Neural progenitor cell (in vitro differentiated cells): ENCODE results near the gene FARP1. TPM values are rescaled to one million over a fixed set of nuclear protein-coding genes. Genes with fewer than 3 reads are reported as not detected.

Experiments used
- DNase-seq: peaks from one replicate; pipeline ENCODE4 v3.0.0-alpha.2; 2016; ENCODE audit warnings: low spot score
- H2AFZ ChIP-seq: fragments of 200-600 bp; sonication (generic); replicated peaks from 2 replicates; pipeline ENCODE4 v1.6.1; 2016; ENCODE audit warnings: antibody characterized with exemption
- H3F3A ChIP-seq: fragments of 200-600 bp; sonication (generic); 2 replicates; pipeline ENCODE4 v1.6.1; 2016; ENCODE audit warnings: antibody characterized with exemption, low read depth
- H3K27ac ChIP-seq: fragments of 200-600 bp; sonication (generic); 2 replicates; pipeline ENCODE4 v1.5.1; 2016; ENCODE audit warnings: mild to moderate bottlenecking
- H3K27me3 ChIP-seq: fragments of 200-600 bp; sonication (generic); 2 replicates; pipeline ENCODE4 v1.6.1; 2016; ENCODE audit warnings: mild to moderate bottlenecking, moderate library complexity
- H3K36me3 ChIP-seq: fragments of 200-600 bp; sonication (generic); 2 replicates; pipeline ENCODE4 v1.5.1; 2016
- H3K4me1 ChIP-seq: fragments of 200-600 bp; sonication (generic); 2 replicates; pipeline ENCODE4 v1.6.1; 2016; ENCODE audit warnings: mixed run types
- H3K4me2 ChIP-seq: fragments of 200-600 bp; sonication (generic); 2 replicates; pipeline ENCODE4 v1.6.1; 2016
- H3K4me3 ChIP-seq: fragments of 200-600 bp; sonication (generic); 2 replicates; pipeline ENCODE4 v1.5.1; 2016
- H3K79me2 ChIP-seq: fragments of 200-600 bp; sonication (generic); 2 replicates; pipeline ENCODE4 v1.6.1; 2016; ENCODE audit warnings: low read depth
- H3K9ac ChIP-seq: fragments of 200-600 bp; sonication (generic); 2 replicates; pipeline ENCODE4 v1.6.1; 2016
- H3K9me3 ChIP-seq: fragments of 200-600 bp; sonication (generic); 2 replicates; pipeline ENCODE4 v1.5.1; 2016; ENCODE audit warnings: low read depth
- H4K20me1 ChIP-seq: fragments of 200-600 bp; sonication (generic); 2 replicates; pipeline ENCODE4 v1.6.1; 2016; ENCODE audit warnings: low read depth
- H3K27ac Mint-ChIP-seq: 3 replicates; pipeline ENCODE4 v1.8.0; 2021; ENCODE audit warnings: mixed read lengths
- H3K27me3 Mint-ChIP-seq: 2 replicates; pipeline ENCODE4 v1.8.0; 2022; ENCODE audit warnings: low read depth, mild to moderate bottlenecking, inconsistent platforms, moderate library complexity, mixed read lengths; ENCODE audit not compliant: insufficient read depth
- H3K36me3 Mint-ChIP-seq: 3 replicates; pipeline ENCODE4 v1.8.0; 2021; ENCODE audit warnings: mixed read lengths
- H3K4me1 Mint-ChIP-seq: 3 replicates; pipeline ENCODE4 v1.8.0; 2021; ENCODE audit warnings: mixed read lengths
- H3K4me3 Mint-ChIP-seq: 3 replicates; pipeline ENCODE4 v1.8.0; 2021; ENCODE audit warnings: mild to moderate bottlenecking, moderate library complexity, mixed read lengths
- H3K9me3 Mint-ChIP-seq: 3 replicates; pipeline ENCODE4 v1.8.0; 2020; ENCODE audit warnings: mixed read lengths
- EZH2 ChIP-seq: fragments of 200-600 bp; sonication (generic); IDR thresholded peaks from 2 replicates; pipeline ENCODE4 v1.6.1; 2017; ENCODE audit warnings: antibody characterized with exemption, mild to moderate bottlenecking, moderate library complexity
- EZH2phosphoT487 ChIP-seq: fragments of 200-600 bp; sonication (generic); IDR thresholded peaks from 2 replicates; pipeline ENCODE4 v1.6.1; 2017; ENCODE audit warnings: antibody characterized with exemption
- total RNA-seq: library from RNA; depleted of rRNA; stranded (reverse); fragments of >200 nt; gene quantifications from 2 replicates; pipeline ENCODE4 v1.2.3, GENCODE V29; 2015; ENCODE audit warnings: low replicate concordance
- TF ChIP-seq, protein P1 (sequence below): fragments of 200-600 bp; sonication (generic); IDR thresholded peaks from 2 replicates; pipeline ENCODE4 v1.5.1; 2017; ENCODE audit warnings: antibody characterized with exemption, mild to moderate bottlenecking

The FARP1 gene
- total RNA-seq, 1 donor from 2014 or later = 78.0 TPM

DNA sequence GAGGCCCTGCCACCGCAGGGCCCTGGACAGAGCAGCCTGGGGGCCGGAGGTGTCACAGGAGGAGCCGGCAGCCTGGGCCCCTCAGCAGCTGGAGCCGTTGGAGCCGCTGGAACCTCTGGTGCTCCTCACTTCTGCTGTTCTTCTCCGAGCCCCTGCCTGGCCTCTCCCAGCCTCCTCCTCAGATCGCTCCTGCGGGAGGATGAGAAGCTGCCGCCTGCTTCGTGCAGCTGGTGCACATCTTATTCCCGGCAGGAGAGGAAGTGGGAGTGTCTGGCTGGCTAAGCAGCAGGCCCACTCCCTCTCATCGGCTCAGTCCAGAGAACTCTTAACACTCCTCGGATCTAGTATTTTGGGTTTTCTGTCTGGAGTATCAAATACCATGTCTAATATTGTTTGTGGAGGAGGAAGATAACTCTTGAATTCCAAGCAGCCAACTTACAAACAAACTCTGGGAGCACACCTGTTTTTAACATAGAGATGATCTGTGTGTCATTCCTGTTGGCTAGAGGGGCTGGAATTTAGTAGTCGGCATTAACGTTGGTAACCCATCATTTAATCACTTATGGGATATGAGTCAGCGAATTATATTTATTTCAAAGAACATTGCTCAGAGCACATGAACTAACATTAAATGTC is 71.2 kb downstream of the FARP1 start:
- no peak overlapping the region for H2AFZ ChIP-seq
- H3F3A ChIP-seq = no peaks in the 10 kb centered on the region
- Mint-ChIP-seq H3K27me3 (peaks cover 2% of the 10 kb centered on the region), H3K27ac (peak overlapping the region; percentile 22), H3K4me3 (no peak overlapping the region), H3K36me3 (peaks cover 19% of the 10 kb centered on the region), H3K9me3 (peaks cover 18% of the 10 kb centered on the region), H3K4me1 (peaks cover 24% of the 10 kb centered on the region)
- peaks cover 7% of the 10 kb centered on the region for H4K20me1 ChIP-seq
- H3K27ac ChIP-seq = peak overlapping the region; percentile 20
- H3K79me2 ChIP-seq = peaks cover 25% of the 10 kb centered on the region
- TF ChIP-seq, protein P1, sequence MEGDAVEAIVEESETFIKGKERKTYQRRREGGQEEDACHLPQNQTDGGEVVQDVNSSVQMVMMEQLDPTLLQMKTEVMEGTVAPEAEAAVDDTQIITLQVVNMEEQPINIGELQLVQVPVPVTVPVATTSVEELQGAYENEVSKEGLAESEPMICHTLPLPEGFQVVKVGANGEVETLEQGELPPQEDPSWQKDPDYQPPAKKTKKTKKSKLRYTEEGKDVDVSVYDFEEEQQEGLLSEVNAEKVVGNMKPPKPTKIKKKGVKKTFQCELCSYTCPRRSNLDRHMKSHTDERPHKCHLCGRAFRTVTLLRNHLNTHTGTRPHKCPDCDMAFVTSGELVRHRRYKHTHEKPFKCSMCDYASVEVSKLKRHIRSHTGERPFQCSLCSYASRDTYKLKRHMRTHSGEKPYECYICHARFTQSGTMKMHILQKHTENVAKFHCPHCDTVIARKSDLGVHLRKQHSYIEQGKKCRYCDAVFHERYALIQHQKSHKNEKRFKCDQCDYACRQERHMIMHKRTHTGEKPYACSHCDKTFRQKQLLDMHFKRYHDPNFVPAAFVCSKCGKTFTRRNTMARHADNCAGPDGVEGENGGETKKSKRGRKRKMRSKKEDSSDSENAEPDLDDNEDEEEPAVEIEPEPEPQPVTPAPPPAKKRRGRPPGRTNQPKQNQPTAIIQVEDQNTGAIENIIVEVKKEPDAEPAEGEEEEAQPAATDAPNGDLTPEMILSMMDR = no peak
- TF ChIP-seq EZH2 (no peak), EZH2phosphoT487 (no peak)
- no peaks in the 10 kb centered on the region for H3K4me1 ChIP-seq
- H3K9ac ChIP-seq = no peak overlapping the region
- H3K4me2 ChIP-seq = no peak overlapping the region
- H3K27me3 ChIP-seq = no peaks in the 10 kb centered on the region
- DNase-seq = no peak
- no peak overlapping the region for H3K4me3 ChIP-seq
- no peaks in the 10 kb centered on the region for H3K9me3 ChIP-seq
- no peaks in the 10 kb centered on the region for H3K36me3 ChIP-seq

DNA sequence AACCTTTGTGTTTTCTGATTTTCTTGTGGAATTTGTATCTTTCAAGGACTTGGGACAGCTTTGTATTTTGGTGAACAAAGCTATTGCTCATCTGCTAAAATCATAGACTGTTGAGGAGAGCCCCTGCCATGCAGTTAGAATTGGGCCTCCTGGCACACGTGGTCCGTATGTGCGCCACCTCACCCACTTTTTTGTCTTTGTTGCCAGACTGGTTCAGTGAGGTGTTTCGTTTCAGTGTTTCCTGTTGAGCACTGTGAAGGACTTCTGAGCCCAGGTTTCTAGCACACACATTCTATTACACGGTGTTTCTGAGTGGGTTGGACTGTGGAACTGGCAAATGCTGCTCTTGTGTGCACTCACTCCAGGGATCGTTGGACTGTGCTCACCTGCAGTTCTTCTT is 71.8 kb downstream of the FARP1 start:
- H3K27me3 ChIP-seq = no peaks in the 10 kb centered on the region
- no peak overlapping the region for H2AFZ ChIP-seq
- H3K9ac ChIP-seq = no peak overlapping the region
- H3K27me3 Mint-ChIP-seq = peaks cover 2% of the 10 kb centered on the region
- peaks cover 24% of the 10 kb centered on the region for H3K4me1 Mint-ChIP-seq
- H3F3A ChIP-seq = no peaks in the 10 kb centered on the region
- H3K4me2 ChIP-seq = no peak overlapping the region
- H3K79me2 ChIP-seq = peaks cover 28% of the 10 kb centered on the region
- peaks cover 16% of the 10 kb centered on the region for H3K9me3 Mint-ChIP-seq
- H3K27ac Mint-ChIP-seq = no peak overlapping the region
- H3K4me1 ChIP-seq = no peaks in the 10 kb centered on the region
- no peak overlapping the region for H3K4me3 Mint-ChIP-seq
- no peak overlapping the region for H3K4me3 ChIP-seq
- H3K36me3 Mint-ChIP-seq = peaks cover 19% of the 10 kb centered on the region
- H3K9me3 ChIP-seq = no peaks in the 10 kb centered on the region
- TF ChIP-seq EZH2 (no peak), EZH2phosphoT487 (no peak)
- TF ChIP-seq, protein P1 = no peak
- H3K27ac ChIP-seq = no peak overlapping the region
- H4K20me1 ChIP-seq = peaks cover 8% of the 10 kb centered on the region
- DNase-seq = no peak
- no peaks in the 10 kb centered on the region for H3K36me3 ChIP-seq

DNA sequence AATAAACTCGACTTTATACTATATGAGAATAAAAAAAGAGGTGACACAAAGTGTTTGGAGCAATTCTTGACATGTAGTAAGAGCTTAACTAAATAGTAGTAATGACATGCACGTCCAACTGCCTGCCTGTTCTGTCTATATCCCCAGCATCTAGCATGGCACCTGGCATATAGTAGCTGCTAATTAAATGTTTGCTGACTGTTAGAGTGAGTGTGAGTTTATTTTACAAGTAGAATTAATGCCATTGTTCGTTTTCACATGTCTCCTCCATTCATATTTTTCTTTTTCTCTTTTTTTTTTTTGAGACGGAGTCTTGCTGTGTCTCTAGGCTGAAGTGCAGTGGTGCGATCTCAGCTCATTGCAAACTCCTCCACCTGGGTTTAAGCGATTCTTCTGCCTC is 72.6 kb downstream of the FARP1 start:
- H3K4me3 Mint-ChIP-seq = no peak overlapping the region
- H3K9ac ChIP-seq = no peak overlapping the region
- DNase-seq = no peak
- H3K9me3 Mint-ChIP-seq = peaks cover 10% of the 10 kb centered on the region
- no peaks in the 10 kb centered on the region for H3K36me3 ChIP-seq
- no peak overlapping the region for H3K27ac ChIP-seq
- no peak overlapping the region for H3K4me3 ChIP-seq
- no peak for TF ChIP-seq EZH2phosphoT487
- TF ChIP-seq, protein P1 = no peak
- TF ChIP-seq EZH2 = no peak
- H3K4me1 ChIP-seq = no peaks in the 10 kb centered on the region
- H3K27ac Mint-ChIP-seq = no peak overlapping the region
- peaks cover 10% of the 10 kb centered on the region for H4K20me1 ChIP-seq
- no peak overlapping the region for H2AFZ ChIP-seq
- peaks cover 2% of the 10 kb centered on the region for H3K27me3 Mint-ChIP-seq
- H3K79me2 ChIP-seq = peaks cover 29% of the 10 kb centered on the region
- no peaks in the 10 kb centered on the region for H3K9me3 ChIP-seq
- H3K4me2 ChIP-seq = no peak overlapping the region
- H3K36me3 Mint-ChIP-seq = peaks cover 19% of the 10 kb centered on the region
- no peaks in the 10 kb centered on the region for H3K27me3 ChIP-seq
- H3K4me1 Mint-ChIP-seq = peaks cover 27% of the 10 kb centered on the region
- H3F3A ChIP-seq = no peaks in the 10 kb centered on the region
